Pancreas (tissue), 10 donors: ENCODE results near the gene HSBP1. TPM values are rescaled to one million over a fixed set of nuclear protein-coding genes. Genes with fewer than 3 reads are reported as not detected.

Experiments
- ATAC-seq, 4 donors: fragments of 200-7000 bp; cut with Tn5 transposase; one replicate each; pipeline versions ENCODE4 v1.8.0 to v1.9.1; 2020; ENCODE audit warnings: mild to moderate bottlenecking in 4 of 4, moderate library complexity in 4 of 4
- DNase-seq, 6 donors: peaks; one replicate each; pipeline ENCODE4 v3.0.0-alpha.2; 2020
- FAIRE-seq: peaks from 2 replicates; lab custom pipeline; 2012; peaks lifted over from hg19 to GRCh38; lab: Jason Lieb, UNC
- H3K27ac ChIP-seq, 4 donors: fragments of 200-600 bp; sonication (generic); 1 replicate in 3 of 4; 2 replicates in 1 of 4; pipeline versions ENCODE4 v1.5.0 to v1.8.0; 2020
- H3K27me3 ChIP-seq, 4 donors: fragments of 200-600 bp; one replicate each; pipeline ENCODE4 v1.8.0; 2021
- H3K36me3 ChIP-seq, 3 donors: fragments of 200-600 bp; sonication (generic) in 1 of 3; one replicate each; pipeline versions ENCODE4 v1.5.0 to v1.8.0; 2020 to 2021
- H3K4me1 ChIP-seq, 3 donors: fragments of 200-600 bp; one replicate each; pipeline ENCODE4 v1.8.0; 2021
- H3K4me3 ChIP-seq, 4 donors: fragments of 200-600 bp; sonication (generic) in 2 of 4; one replicate each; pipeline versions ENCODE4 v1.5.0 to v1.8.0; 2020 to 2021
- H3K9me3 ChIP-seq, 4 donors: fragments of 200-600 bp; one replicate each; pipeline ENCODE4 v1.8.0; 2021
- CTCF ChIP-seq, 4 donors: fragments of 200-600 bp; sonication (generic) in 3 of 4; IDR thresholded peaks; one replicate each; pipeline versions ENCODE4 v1.5.0 to v1.8.0; 2021; ENCODE audit warnings: antibody characterized with exemption in 4 of 4
- WGBS, 2 donors: extraction: QIAGEN DNeasy Blood & Tissue Kit; methylation state at CpG; one replicate each; pipeline ENCODE4 v1.1.7; 2013; 5-methylcytosine and 5-hydroxymethylcytosine counted together
- intact Hi-C, 3 donors: fragments of 100-400 bp; cut with DNase I; formaldehyde crosslinking; loops; one replicate each; pipeline versions ENCODE4 v1.11.1 to v1.14.2; 2022
- polyA plus RNA-seq, 2 donors: library from polyadenylated mRNA; stranded (reverse); fragments of 200-250 nt; gene quantifications; one replicate each; pipeline ENCODE4 v1.2.3, GENCODE V29; 2013
- total RNA-seq, 6 donors: library from RNA; stranded (reverse); fragmentation: NEBNext Ultra II Directional in 4 of 6; extraction: Animal tissue kit (Norgen Biotek cat#: 25700) in 4 of 6; gene quantifications; one replicate each; pipeline versions ENCODE4 v1.2.1 to v1.2.4, GENCODE V29; 2021 to 2023
- donor health status: healthy with polysubstance abuse.
- donor health status: DM: no; HTN: no; CAD: no; lungs with moderate emphysema.
- donor health status: DM: no; HTN: no; CAD: no.
- donor health status: control.
- donor health status: control.
- donor health status: Bipolar disorder and iron deficiency.
- donor health status: DM: yes; HTN: yes; CAD: no.
- donor health status: DM: no; HTN: no; CAD: no.
- donor health status: DM: no; HTN: no; CAD: no.
- donor health status: DM: yes; HTN: yes; CAD: no.

The HSBP1 gene
- total and polyA plus RNA-seq, 8 donors, result 16.3 to 53.7 (median 30.6) TPM

DNA sequence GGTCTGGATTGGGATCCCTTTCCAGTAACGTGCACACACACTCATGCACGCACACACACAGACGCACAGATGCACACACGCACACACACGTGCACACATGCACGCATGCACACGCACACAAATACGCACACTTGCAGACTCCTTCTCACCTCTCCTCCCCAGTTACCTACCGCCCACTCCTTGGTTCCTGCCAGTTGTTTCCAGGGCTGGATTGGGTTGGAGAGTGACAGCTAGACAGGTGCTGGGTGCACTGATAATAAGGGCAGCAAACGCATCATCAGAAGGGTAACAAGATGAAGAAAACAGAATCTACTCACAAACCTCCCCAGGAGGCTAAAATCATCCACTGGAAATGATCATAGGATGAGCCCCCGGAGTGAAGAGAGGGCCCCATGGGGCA lies 45.0 kb downstream of the HSBP1 start:
- 80 to 86% methylated on average over 11 of the region's 11 CpGs for WGBS, 2 donors
- no peak for ATAC-seq
- intact Hi-C loops, result no loop called here
- no peak for FAIRE-seq
- no peak for TF ChIP-seq CTCF (IDR thresholded peaks at IDR 0.05)
- no peak overlapping the region for H3K27ac ChIP-seq
- no peaks in the 10 kb centered on the region for H3K27me3 ChIP-seq
- H3K4me1 ChIP-seq, result no peaks in the 10 kb centered on the region
- H3K36me3 ChIP-seq, result no peaks in the 10 kb centered on the region
- DNase-seq, result no peak
- H3K4me3 ChIP-seq, result no peak overlapping the region
- H3K9me3 ChIP-seq, result no peaks in the 10 kb centered on the region

- Histone ChIP-seq H3K27me3 (no peaks in the 10 kb centered on the region), H3K4me3 (no peak overlapping the region), H3K9me3 (no peaks in the 10 kb centered on the region), H3K36me3 (no peaks in the 10 kb centered on the region), H3K4me1 (no peaks in the 10 kb centered on the region), H3K27ac (no peak overlapping the region)
- intact Hi-C loops, result no loop called here
- no peak for ATAC-seq
- FAIRE-seq, result no peak
- no peak for DNase-seq
- 89 to 91% methylated on average over 8 of the region's 8 CpGs for WGBS, 2 donors
- TF ChIP-seq CTCF (IDR thresholded peaks at IDR 0.05), result no peak
Observed at GRCh38 chr16:83853834-83854233, 46.1 kb downstream of the HSBP1 start.

GRCh38 chr16:83854420-83854819 lies 46.6 kb downstream of the HSBP1 start:
- ATAC-seq, result no peak
- Histone ChIP-seq H3K27me3 (no peaks in the 10 kb centered on the region), H3K36me3 (no peaks in the 10 kb centered on the region), H3K9me3 (no peaks in the 10 kb centered on the region), H3K27ac (no peak overlapping the region), H3K4me3 (no peak overlapping the region), H3K4me1 (no peaks in the 10 kb centered on the region)
- intact Hi-C loops, result no loop called here
- no peak for DNase-seq
- TF ChIP-seq CTCF (IDR thresholded peaks at IDR 0.05), result no peak
- 74 to 81% methylated on average over 9 of the region's 9 CpGs for WGBS, 2 donors
- no peak for FAIRE-seq

DNA sequence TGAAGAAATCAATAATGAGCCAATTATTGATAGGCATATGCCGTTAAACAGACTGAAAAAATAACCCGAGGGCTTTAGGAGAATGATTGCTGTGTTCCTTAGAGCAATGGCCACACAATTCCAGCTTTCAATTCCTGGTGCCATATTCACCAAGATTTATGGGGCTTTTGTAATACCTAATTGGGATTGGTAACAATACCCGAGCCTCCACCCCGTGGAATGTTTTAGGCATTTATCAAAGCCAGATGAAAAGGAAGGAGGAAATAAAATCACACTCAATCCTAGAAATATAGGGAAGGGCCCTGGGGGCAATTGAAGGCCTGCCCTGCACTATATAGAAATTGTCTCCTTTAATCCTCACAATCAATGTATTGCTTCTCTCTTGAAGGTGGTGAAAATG lies 49.0 kb downstream of the HSBP1 start:
- Histone ChIP-seq H3K4me1 (no peaks in the 10 kb centered on the region), H3K9me3 (no peaks in the 10 kb centered on the region), H3K27ac (no peak overlapping the region), H3K27me3 (no peaks in the 10 kb centered on the region), H3K4me3 (no peak overlapping the region), H3K36me3 (no peaks in the 10 kb centered on the region)
- no peak for TF ChIP-seq CTCF (IDR thresholded peaks at IDR 0.05)
- WGBS, 2 donors, result 27 to 37% methylated on average over 4 of the region's 4 CpGs
- DNase-seq, result no peak
- FAIRE-seq, result no peak
- peak in 1 of 4 donors; percentile 24 for ATAC-seq
- intact Hi-C loops, result no loop called here

DNA sequence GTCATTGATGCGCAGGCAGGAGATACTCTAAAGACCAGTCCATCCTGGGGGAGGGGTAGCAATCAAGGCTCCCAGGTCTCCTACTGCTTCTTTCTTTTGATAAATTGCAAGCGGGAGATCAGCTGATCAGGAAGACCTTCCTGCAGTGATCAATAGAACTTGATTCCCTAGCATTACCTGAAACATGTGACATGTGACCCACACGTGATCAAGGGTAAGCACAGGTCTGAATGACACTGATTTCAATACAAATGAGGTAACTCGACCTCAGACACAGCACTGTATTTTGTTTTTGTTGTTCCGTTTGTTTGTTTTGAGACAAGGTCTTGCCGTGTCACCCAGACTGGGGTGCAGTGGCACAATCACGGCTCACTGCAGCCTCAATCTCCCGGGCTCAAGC lies 51.5 kb downstream of the HSBP1 start:
- no peak overlapping the region for H3K4me3 ChIP-seq
- no peak overlapping the region for H3K27ac ChIP-seq
- WGBS, 2 donors, result 69 to 73% methylated on average over 8 of the region's 8 CpGs
- H3K9me3 ChIP-seq, result no peaks in the 10 kb centered on the region
- no peaks in the 10 kb centered on the region for H3K36me3 ChIP-seq
- intact Hi-C loops, result no loop called here
- FAIRE-seq, result no peak
- no peaks in the 10 kb centered on the region for H3K4me1 ChIP-seq
- ATAC-seq, result no peak
- DNase-seq, result no peak
- no peak for TF ChIP-seq CTCF (IDR thresholded peaks at IDR 0.05)
- H3K27me3 ChIP-seq, result no peaks in the 10 kb centered on the region
